ENCODE measurements around the gene RGS17. TPM values are rescaled to one million over a fixed set of nuclear protein-coding genes. Genes with fewer than 3 reads are reported as not detected.

RGS17 gene
- total RNA-seq, 4 donors from 2014 or later, result 1.2 to 18.6 (median 3.4) TPM

DNA sequence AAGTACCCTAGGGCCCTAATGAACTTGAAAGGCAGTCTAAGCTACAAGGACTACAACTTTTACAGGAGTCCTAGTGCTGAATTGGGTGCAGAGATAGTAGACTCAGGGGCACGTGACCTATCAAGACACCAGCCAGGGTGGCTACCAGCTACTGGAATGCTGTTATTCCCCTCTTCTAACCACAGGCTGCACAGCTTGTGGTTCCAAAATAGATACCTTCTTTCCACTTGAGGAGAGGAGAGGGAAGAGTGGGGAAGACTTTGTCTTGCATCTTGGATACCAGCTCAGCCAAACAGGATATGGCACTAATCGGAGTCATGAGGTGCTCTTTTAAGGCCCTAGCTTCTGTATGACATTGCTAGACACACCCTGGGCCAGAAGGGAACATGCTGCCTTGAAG lies 68.6 kb downstream of the RGS17 start:
- TF ChIP-seq POLR2A (IDR thresholded peaks at IDR 0.05), result no peak
- TF ChIP-seq, protein P1, sequence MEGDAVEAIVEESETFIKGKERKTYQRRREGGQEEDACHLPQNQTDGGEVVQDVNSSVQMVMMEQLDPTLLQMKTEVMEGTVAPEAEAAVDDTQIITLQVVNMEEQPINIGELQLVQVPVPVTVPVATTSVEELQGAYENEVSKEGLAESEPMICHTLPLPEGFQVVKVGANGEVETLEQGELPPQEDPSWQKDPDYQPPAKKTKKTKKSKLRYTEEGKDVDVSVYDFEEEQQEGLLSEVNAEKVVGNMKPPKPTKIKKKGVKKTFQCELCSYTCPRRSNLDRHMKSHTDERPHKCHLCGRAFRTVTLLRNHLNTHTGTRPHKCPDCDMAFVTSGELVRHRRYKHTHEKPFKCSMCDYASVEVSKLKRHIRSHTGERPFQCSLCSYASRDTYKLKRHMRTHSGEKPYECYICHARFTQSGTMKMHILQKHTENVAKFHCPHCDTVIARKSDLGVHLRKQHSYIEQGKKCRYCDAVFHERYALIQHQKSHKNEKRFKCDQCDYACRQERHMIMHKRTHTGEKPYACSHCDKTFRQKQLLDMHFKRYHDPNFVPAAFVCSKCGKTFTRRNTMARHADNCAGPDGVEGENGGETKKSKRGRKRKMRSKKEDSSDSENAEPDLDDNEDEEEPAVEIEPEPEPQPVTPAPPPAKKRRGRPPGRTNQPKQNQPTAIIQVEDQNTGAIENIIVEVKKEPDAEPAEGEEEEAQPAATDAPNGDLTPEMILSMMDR (IDR thresholded peaks at IDR 0.05), result no peak

DNA sequence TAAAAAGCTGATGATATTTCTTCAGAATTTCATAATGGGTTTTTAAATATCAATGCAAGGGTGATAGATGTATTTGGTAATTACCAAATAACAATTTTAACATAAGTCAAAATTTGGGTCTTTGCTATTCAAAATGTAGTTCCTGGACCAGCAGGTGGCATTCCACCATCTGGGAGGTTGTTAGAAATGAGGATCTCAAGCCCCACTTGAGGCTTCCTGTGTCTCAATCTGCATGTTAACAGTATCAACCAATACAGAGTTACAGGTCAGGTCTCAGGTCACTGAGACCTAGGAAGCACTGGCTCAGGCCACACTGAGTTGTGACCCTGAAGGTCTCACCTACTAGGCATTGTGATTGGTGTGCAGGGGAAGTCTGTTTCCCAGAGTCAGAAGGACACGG lies 71.3 kb downstream of the RGS17 start:
- DNase-seq, result no peak
- Histone ChIP-seq H3K4me1 (no peaks in the 10 kb centered on the region), H3K9me3 (no peaks in the 10 kb centered on the region), H3K27me3 (no peaks in the 10 kb centered on the region), H3K4me3 (replicated peaks in 1 of 3) (no peak overlapping the region), H3K36me3 (no peaks in the 10 kb centered on the region), H3K27ac (no peak overlapping the region)
- TF ChIP-seq, protein P1 (IDR thresholded peaks at IDR 0.05), result peak in 1 of 6 experiments; percentile 14
- TF ChIP-seq POLR2A (IDR thresholded peaks at IDR 0.05), result no peak
- intact Hi-C loops (cut with DNase I), result no loop called here
- WGBS, 2 donors, result 92 to 100% methylated on average over 1 of the region's 1 CpG

More for the DNA sequence above, 68.6 kb downstream of the RGS17 start:
- H3K9me3 ChIP-seq, result no peaks in the 10 kb centered on the region
- H3K4me1 ChIP-seq, result no peaks in the 10 kb centered on the region
- H3K36me3 ChIP-seq, result no peaks in the 10 kb centered on the region
- no peak overlapping the region for H3K4me3 ChIP-seq (replicated peaks in 1 of 3)
- no peaks in the 10 kb centered on the region for H3K27me3 ChIP-seq
- intact Hi-C loops (cut with DNase I), result no loop called here
- WGBS, 2 donors, result 86 to 91% methylated on average over 2 of the region's 2 CpGs
- H3K27ac ChIP-seq, result no peak overlapping the region
- DNase-seq, result no peak

DNA sequence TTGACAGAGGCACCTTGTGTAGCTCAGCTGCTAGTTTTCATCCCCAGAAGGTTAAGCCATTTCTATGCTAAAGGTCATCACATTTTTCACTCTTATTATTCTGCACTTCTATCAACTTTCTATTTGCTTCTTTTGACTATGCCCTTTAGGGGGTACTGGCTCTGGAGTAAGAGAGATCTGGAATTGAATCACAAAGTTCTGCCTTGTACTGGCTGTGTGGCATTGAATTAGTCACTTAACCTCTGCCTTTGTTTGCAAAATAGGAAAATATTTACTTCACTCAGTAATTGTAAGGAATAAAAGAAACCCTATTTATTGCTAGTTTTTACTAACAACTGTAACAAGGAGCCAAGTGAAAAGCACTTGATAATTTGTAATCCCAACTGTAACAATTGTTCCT lies 71.8 kb downstream of the RGS17 start:
- H3K4me3 ChIP-seq (replicated peaks in 1 of 3), result no peak overlapping the region
- intact Hi-C loops (cut with DNase I), result no loop called here
- no peaks in the 10 kb centered on the region for H3K4me1 ChIP-seq
- H3K36me3 ChIP-seq, result no peaks in the 10 kb centered on the region
- TF ChIP-seq POLR2A (IDR thresholded peaks at IDR 0.05), result no peak
- TF ChIP-seq, protein P1 (IDR thresholded peaks at IDR 0.05), result no peak
- no peak for DNase-seq
- no peak overlapping the region for H3K27ac ChIP-seq
- no peaks in the 10 kb centered on the region for H3K9me3 ChIP-seq
- no peaks in the 10 kb centered on the region for H3K27me3 ChIP-seq

DNA sequence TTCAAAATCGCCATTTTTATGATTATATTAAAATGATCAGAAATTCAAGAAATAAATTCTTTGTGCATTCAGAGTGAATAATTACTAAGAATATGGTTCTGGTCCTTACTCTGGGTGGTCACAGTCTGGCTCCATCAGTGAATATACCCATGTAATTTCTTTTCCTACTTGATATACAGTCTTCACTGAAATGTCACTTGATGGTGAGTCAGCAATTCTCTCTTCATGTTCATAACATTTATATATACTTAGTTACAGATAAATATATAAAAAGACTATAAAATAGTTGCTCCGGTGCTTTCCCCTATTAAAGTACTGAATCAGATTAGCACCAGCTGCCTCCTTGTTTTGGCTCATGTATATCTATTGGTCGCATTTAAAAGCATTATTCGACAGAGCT lies 72.2 kb downstream of the RGS17 start:
- Histone ChIP-seq H3K27me3 (no peaks in the 10 kb centered on the region), H3K36me3 (no peaks in the 10 kb centered on the region), H3K4me3 (replicated peaks in 1 of 3) (no peak overlapping the region), H3K27ac (no peak overlapping the region), H3K9me3 (no peaks in the 10 kb centered on the region), H3K4me1 (no peaks in the 10 kb centered on the region)
- 68 to 77% methylated on average over 4 of the region's 4 CpGs for WGBS, 2 donors
- intact Hi-C loops (cut with DNase I), result no loop called here
- TF ChIP-seq, protein P1 (IDR thresholded peaks at IDR 0.05), result no peak
- no peak for TF ChIP-seq POLR2A (IDR thresholded peaks at IDR 0.05)
- DNase-seq, result no peak

DNA sequence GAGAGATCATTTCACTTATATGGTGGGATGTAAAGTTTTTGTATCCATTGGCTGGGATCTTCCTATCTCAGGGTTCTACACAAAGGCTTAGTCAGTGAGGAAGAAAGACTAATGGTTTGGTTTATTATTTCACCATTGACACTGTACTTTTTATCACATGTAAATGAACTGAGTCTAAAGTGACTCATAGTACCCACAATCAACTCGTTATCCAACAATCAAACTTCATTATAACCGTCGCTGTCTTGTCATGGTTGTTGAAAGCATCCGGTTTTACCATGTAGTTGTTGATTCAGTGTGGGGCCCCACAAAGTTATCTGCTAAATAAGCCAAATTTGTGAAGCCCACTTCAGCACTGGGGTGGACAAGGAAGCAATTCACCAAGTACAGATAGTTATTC lies 72.8 kb downstream of the RGS17 start:
- H3K9me3 ChIP-seq, result no peaks in the 10 kb centered on the region
- H3K36me3 ChIP-seq, result no peaks in the 10 kb centered on the region
- no peak for DNase-seq
- H3K27me3 ChIP-seq, result no peaks in the 10 kb centered on the region
- H3K27ac ChIP-seq, result no peak overlapping the region
- H3K4me3 ChIP-seq (replicated peaks in 1 of 3), result no peak overlapping the region
- TF ChIP-seq POLR2A (IDR thresholded peaks at IDR 0.05), result no peak
- TF ChIP-seq, protein P1 (IDR thresholded peaks at IDR 0.05), result no peak
- intact Hi-C loops (cut with DNase I), result no loop called here
- 32 to 55% methylated on average over 4 of the region's 4 CpGs for WGBS, 2 donors
- no peaks in the 10 kb centered on the region for H3K4me1 ChIP-seq

Data from thyroid gland (tissue), 4 donors.